ENCODE data around the gene CCL20.

DNA sequence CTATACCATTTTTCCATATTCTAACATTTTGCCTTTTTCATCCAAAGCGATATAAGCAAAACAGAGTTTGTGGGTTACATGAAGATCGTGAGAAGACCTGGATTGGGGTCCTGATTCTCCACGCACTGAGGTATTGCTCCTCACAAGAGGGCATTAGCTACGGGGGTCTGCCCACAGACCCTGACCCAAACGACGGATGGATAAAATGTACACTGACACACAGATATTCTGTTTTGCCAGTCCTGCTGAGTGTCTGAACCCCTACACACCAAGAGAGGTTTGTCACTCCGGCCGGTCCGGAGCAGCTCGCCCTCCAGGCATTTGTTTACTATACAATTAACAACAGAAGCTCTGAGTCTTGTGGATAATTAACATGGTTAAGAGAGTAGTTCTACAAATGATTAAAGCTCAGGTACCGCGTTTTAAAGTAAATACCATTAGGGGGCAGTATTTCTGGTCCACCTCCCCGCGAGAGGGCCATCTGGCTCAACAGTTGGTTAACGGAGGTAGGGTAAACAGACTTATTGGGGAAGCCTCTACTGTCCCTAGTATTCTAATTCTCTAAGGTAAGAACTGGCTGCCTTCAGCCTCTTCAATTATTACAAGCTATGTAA, 39.5 kb upstream of the CCL20 start:
- TF ChIP-seq, protein P1, sequence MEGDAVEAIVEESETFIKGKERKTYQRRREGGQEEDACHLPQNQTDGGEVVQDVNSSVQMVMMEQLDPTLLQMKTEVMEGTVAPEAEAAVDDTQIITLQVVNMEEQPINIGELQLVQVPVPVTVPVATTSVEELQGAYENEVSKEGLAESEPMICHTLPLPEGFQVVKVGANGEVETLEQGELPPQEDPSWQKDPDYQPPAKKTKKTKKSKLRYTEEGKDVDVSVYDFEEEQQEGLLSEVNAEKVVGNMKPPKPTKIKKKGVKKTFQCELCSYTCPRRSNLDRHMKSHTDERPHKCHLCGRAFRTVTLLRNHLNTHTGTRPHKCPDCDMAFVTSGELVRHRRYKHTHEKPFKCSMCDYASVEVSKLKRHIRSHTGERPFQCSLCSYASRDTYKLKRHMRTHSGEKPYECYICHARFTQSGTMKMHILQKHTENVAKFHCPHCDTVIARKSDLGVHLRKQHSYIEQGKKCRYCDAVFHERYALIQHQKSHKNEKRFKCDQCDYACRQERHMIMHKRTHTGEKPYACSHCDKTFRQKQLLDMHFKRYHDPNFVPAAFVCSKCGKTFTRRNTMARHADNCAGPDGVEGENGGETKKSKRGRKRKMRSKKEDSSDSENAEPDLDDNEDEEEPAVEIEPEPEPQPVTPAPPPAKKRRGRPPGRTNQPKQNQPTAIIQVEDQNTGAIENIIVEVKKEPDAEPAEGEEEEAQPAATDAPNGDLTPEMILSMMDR (IDR thresholded peaks at IDR 0.05): no peak
- no peak for TF ChIP-seq POLR2A (IDR thresholded peaks at IDR 0.05)
- no peak for TF ChIP-seq EP300 (IDR thresholded peaks at IDR 0.05)
- no peak for TF ChIP-seq POLR2AphosphoS5 (IDR thresholded peaks at IDR 0.05)
